NCI-H2227 treated with DMSO at 0.1 percent for 48 hours (cell line): ENCODE data around the gene BIN1.

ENCODE experiments used
- DNase-seq: peaks from one replicate; lab custom pipeline; 2025; lab: John Stamatoyannopoulos, UW

Gene BIN1

GRCh38 chr2:127024769-127025358, 82.1 kb downstream of the BIN1 start:
- peak; percentile 86 for DNase-seq

DNA sequence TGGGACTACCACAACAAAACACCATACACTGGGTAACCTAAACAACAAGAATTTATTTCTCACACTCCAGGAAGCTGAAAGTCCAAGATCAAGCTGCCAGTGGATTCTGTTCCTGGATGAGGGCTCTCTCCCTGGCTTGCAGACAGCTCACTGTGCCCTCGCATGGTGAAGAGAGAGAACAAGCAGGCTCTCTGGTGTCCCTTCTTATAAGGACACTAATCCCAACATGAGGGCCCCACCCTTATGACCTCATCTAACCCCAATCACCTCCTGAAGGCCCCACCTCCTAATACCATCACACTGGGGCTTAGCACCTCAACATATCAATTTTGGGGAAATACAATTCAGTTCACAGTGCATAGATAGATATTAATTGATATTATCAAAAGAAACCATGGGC, 83.5 kb downstream of the BIN1 start:
- no peak for DNase-seq

DNA sequence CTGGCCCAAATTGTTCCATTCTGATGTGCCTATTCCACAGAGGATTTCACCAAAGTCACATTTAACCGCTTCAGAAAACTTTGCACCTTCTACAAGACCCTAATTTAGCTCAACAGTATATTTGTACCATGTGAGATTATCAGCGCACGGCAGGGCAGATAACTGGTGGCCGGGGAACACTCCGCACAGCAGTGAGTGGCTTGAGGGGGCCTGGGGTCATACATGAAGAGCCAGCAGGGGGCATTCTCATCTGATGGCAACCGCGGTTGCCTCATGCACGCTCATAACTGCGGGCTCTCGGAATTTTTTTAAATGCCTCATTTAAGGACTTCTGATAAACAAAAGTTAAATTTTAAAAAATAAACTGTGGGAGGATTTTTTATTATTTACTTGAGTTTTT, 84.1 kb downstream of the BIN1 start:
- DNase-seq: no peak

GRCh38 chr2:127020536-127020935, 86.4 kb downstream of the BIN1 start:
- DNase-seq: no peak

DNA sequence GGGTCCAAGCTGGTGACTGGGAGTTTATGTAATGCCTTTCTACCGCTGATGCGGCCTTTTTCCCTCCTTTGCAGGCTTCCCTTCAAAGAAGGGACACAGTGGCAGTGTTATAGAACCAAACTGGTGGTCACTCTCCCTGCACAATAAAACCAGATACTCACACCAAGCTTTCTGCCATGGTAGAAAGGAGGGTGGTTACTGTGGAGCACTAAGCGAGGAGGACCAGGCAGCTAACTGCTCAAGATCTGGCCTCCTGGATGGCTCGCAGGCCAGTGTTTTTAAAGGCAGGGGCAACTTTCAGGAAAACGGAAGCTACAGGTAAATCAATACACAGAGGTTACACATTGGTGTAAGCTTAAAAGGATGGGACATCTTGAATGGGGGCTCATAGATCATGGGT, 89.4 kb downstream of the BIN1 start:
- DNase-seq: no peak

DNA sequence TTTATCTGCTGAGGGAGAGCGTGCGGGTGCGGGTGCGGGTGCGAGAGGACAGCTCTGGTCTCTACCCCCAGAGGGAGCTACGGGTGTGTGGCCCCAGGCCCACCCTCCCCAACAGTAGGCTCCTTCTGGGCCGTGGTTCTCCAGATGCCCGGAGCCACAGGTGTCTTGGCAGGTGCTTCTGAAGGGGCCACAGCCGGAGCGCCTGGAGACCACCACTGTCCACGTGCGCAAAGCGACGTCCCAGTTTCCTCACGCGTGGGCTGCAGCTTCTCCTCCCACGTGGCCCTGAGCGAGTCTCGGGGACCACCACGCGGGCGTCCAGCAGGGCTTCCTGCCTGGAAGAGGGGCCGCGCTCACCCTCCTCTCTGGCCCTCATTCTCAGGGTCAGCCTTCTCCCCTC, 90.6 kb downstream of the BIN1 start:
- DNase-seq: no peak

DNA sequence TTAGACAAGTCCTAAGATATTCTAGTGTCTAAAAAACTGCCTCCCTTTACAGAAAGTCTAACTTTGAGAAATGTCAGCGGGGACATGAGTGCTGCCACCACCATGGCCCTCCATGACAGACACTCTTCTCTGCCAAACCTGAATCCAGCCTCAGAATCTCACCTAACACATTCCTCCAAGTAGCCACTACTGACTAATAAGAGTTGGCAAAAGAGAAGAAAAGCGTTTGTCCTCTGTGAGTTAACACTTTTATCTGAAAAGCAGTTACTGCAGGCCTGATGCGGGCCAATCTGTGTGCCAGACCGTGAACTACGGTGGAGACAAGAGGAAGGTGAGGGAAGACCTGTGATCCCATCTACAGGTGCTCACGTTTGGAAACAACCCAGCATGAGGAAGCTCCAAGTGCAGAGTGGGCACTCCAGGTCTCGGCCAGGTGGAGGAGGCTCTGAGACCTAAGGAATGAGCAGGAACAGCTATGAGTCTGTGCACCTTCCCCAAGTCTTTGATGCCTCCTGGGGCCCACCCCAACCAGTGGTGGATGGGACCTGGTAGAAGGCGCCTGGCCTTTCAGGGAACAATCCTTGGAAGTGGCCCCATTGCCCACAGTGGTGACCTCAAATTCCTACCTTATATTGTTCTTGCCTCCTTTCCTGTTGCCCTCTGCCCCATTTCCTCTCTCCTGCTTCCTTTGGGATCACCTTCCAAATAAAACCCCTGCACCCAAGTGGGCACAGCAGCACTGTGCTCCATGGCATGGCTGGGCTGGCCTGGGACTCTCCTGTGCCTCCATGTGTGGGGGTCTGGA, 91.6 kb downstream of the BIN1 start:
- DNase-seq: no peak

GRCh38 chr2:127014630-127015029, 92.3 kb downstream of the BIN1 start:
- DNase-seq: no peak

DNA sequence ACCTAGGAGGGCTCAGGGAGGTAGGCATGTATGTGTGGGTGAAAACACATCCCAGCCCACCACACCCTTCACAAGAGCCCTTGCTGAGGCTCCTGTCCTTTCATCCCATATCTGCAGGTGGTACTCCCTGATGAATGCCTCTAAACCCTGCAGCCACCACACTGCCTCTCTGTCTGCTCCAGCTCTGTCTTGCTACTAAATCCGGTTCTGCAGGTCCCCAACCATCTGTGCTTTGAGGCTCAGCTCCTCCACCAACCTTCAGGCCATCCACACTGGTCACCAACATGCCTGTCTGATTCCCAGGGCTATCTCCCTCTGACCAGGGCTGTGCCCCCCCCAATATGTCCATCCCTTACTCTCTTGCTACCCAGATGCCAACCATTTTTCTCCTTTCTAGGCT, 92.7 kb downstream of the BIN1 start:
- no peak for DNase-seq

- DNase-seq: no peak
Observed at GRCh38 chr2:127012868-127013267, 94.1 kb downstream of the BIN1 start.

- DNase-seq: no peak
Observed at GRCh38 chr2:127012215-127012614, 94.7 kb downstream of the BIN1 start.

- DNase-seq: no peak
Observed at GRCh38 chr2:127011796-127012195, 95.2 kb downstream of the BIN1 start.

- DNase-seq: no peak
Observed at GRCh38 chr2:127011231-127011661, 95.7 kb downstream of the BIN1 start.

DNA sequence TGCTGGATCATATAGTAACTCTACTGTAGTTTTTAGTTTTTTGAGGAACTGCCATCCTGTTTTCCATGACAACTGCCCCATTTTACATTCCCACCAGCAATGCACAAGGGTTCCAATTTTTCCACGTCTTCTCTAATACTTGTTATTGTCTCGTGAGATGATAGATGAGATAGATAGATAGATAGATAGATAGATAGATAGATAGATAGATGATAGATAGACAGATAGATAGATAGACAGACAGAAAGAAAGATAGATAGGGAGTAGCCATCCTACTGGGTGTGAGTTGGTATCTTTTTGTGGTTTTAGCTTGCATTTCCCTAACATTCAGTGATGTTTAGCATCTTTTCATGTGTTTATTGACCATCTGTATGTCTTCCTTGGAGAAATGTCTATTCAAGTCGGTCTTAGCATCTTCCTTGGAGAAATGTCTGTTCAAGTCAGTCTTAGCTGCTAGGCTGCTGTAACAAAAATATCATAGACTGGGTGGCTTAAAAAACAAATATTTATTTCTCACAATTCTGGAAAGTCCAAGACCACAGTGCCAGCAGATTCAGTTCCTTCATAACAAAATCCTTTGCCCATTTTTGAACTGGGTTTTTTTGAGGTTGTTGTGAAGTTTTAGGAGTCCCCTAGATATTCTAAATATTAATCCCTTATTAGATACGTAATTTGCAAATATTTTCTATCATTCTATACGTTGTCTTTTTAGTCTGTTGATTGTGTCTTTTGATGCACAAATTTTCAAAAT, 98.5 kb downstream of the BIN1 start:
- no peak for DNase-seq

GRCh38 chr2:127007652-127008051, 99.3 kb downstream of the BIN1 start:
- no peak for DNase-seq

- DNase-seq: no peak
Observed at GRCh38 chr2:127006962-127007361, 100.0 kb downstream of the BIN1 start.

DNA sequence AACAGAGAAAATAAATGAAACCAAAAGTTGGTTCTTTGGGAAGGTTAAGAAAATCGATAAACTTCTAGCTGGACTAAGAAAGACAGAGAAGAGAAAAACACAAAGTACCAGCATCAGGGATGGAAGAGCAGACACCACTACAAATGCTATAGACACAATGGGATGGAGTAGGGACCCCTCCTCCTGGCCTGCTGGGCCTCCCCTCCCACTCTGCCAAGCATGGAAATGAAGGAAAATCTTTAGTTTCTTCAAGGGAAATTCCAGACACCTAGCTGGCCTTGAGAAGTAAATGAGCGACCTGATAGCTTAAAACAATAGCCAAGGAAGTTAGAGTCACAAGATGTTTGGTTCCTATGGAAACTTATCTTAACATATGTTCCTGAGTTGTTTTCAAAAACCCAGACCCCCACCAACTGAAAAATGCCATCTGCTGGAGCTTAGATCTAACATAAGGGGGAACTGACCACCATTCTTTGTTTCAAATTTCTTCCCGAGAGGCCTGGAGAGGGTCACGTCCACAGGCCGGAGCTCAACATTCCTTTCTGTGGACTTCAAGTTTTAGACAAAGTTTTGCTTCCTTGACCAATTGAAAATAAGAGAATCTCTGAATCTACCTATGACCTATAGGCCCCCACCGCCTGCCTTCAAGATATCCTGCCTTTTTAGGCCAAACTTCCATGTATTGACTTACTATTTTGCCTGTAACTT, 101.9 kb downstream of the BIN1 start:
- DNase-seq: no peak

DNA sequence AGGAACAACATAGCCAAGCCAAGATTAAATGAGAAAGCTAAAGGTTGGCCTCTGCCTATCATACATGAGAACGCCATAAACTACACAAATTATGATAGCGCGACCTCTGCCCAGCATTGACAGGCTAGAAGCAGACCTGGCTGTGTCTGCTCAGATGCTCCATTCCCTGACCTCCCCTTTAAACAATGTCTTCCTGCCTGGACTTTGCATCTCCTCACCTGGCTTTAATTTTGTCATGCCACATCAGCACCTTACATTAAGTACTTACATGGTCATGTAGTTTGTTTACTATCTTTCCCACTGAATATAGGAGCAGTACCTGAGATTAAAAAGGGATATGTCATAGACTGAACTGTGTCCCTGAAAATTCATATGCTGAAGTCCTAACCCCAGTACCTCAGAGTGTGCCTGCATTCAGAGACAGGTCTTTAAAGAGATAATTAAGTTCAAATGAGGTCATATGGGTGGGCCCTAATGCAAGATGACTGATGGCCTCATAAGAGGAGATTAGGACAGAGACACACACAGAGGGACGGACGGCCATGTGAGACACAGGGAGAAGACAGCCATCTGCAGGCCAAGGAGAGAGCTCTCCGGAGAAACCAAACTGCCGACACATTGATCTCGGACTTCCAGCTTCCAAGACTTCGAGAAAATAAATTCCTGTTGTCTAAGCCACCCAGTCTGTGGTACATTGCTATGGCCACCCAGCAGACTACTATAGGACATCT, 103.7 kb downstream of the BIN1 start:
- no peak for DNase-seq

GRCh38 chr2:127001751-127002150, 105.2 kb downstream of the BIN1 start:
- no peak for DNase-seq

- no peak for DNase-seq
Observed at GRCh38 chr2:127000937-127001336, 106.0 kb downstream of the BIN1 start.

DNA sequence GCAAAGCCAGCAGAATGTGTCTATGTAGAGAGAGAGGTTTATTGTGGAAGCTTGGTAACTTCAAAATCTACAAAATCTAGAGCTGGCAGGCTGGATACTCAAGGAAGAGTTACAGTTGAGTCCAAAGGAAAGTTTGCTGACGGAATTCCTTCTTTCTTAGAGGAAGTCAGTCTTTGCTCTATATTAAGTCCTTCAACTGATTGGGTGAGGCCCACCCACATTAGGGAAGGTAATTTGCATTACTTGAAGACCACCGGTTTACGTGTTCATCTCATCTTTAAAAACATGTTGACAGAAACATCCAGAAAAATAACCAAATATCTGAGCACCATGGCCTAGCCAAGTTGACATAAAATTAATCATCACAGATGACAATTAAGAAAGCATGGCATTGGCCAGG, 106.8 kb downstream of the BIN1 start:
- DNase-seq: no peak
